Activated T-cell treated with anti-CD3 and anti-CD28 coated beads for 48 hours (primary cell): ENCODE data around the gene CCND1.
"Not testable (repeated sequence)": the region's sequence is repeated elsewhere in the genome, so short reads cannot be mapped to it uniquely, and the experiment has no call there.

ENCODE experiments used
- DNase-seq: peaks from one replicate; pipeline ENCODE4 v3.0.0-alpha.2; 2020; ENCODE audit warnings: low read depth

CCND1 gene

GRCh38 chr11:69694781-69695180, 53.8 kb downstream of the CCND1 start:
- DNase-seq, result no peak

- no peak for DNase-seq
Measured at GRCh38 chr11:69695581-69695980, 54.6 kb downstream of the CCND1 start.

GRCh38 chr11:69695995-69696394, 55.0 kb downstream of the CCND1 start:
- DNase-seq, result not testable (repeated sequence)

- DNase-seq, result no peak
Measured at GRCh38 chr11:69696749-69697468, 56.0 kb downstream of the CCND1 start.

GRCh38 chr11:69697469-69697843, 56.5 kb downstream of the CCND1 start:
- DNase-seq, result no peak

- no peak for DNase-seq
Measured at GRCh38 chr11:69697861-69698260, 56.9 kb downstream of the CCND1 start.

GRCh38 chr11:69698362-69698761, 57.4 kb downstream of the CCND1 start:
- DNase-seq, result no peak

- no peak for DNase-seq
Measured at GRCh38 chr11:69699213-69699612, 58.3 kb downstream of the CCND1 start.

GRCh38 chr11:69700278-69701140, 59.6 kb downstream of the CCND1 start:
- DNase-seq, result no peak

- no peak for DNase-seq
Measured at GRCh38 chr11:69702239-69702691, 61.3 kb downstream of the CCND1 start.

- no peak for DNase-seq
Measured at GRCh38 chr11:69702769-69703452, 62.0 kb downstream of the CCND1 start.

- no peak for DNase-seq
Measured at GRCh38 chr11:69703453-69703767, 62.5 kb downstream of the CCND1 start.
